ENCODE results near the gene NFIB. TPM values are rescaled to one million over a fixed set of nuclear protein-coding genes. Genes with fewer than 3 reads are reported as not detected.

NFIB gene
- total and polyA plus RNA-seq, 2 of the 8 experiments (the other 6 are each of a cell fraction or from before 2014, with no cell fraction given) = 2.6 to 13.1 TPM

GRCh38 chr9:14303521-14303920 is 10.4 kb downstream of the NFIB start:
- no peaks in the 10 kb centered on the region for H3K9me3 ChIP-seq (ENCODE audit: insufficient read depth in 2 of 2, low read depth in 1 of 2, low read length in 1 of 2)
- H4K91ac ChIP-seq (replicated peaks; ENCODE audit: insufficient read length, low read length) = no peak overlapping the region
- H2BK5ac ChIP-seq (ENCODE audit: low read depth, low read length) = no peak overlapping the region
- no peak overlapping the region for H2BK120ac ChIP-seq (replicated peaks; ENCODE audit: low read depth, low read length)
- no peak overlapping the region for H3K56ac ChIP-seq (replicated peaks; ENCODE audit: insufficient read length, low read depth, low read length)
- no peak overlapping the region for H2AK5ac ChIP-seq (ENCODE audit: low read depth, low read length)
- peaks cover 0 to 4% (median 3%) of the 10 kb centered on the region in 4 experiments; a peak in 3 of 7 replicates for H3K4me1 ChIP-seq (replicated peaks in 1 of 4; ENCODE audit: control insufficient read depth in 3 of 4, insufficient read depth in 4 of 4, low read length in 3 of 4)
- H3K4ac ChIP-seq (replicated peaks; ENCODE audit: insufficient read length, low read depth, low read length) = no peak overlapping the region
- 92% methylated on average over 9 of the region's 9 CpGs; no CpG with 5 or more reads in 1 of the 2 experiments for WGBS, 2 experiments (ENCODE audit: extremely low coverage in 1 of 2, insufficient coverage in 1 of 2, insufficient read length in 1 of 2, insufficient replicate concordance in 2 of 2, low coverage in 1 of 2, low lambda C conversion rate in 2 of 2, missing lambda C conversion rate in 1 of 2)
- H3K36me3 ChIP-seq (ENCODE audit: control insufficient read depth in 2 of 4, insufficient read depth in 4 of 4, low read length in 3 of 4) = peaks cover 0 to 12% (median 1%) of the 10 kb centered on the region in 4 experiments; a peak in 3 of 8 replicates
- H2AFZ ChIP-seq (ENCODE audit: low read length) = no peak overlapping the region
- H4K20me1 ChIP-seq (replicated peaks in 1 of 2; ENCODE audit: control insufficient read depth in 1 of 2, insufficient read depth in 2 of 2, low read length in 2 of 2) = no peaks in the 10 kb centered on the region
- H3K79me1 ChIP-seq (ENCODE audit: low read depth, low read length) = peaks cover 2% of the 10 kb centered on the region; the same call in 1 of the 2 replicates
- H3K9ac ChIP-seq (replicated peaks in 1 of 4; ENCODE audit: extremely low read depth in 1 of 4, low read depth in 3 of 4, low read length in 3 of 4) = no peak overlapping the region
- H4K8ac ChIP-seq (ENCODE audit: extremely low read depth, insufficient read depth, low read length) = no peak overlapping the region
- H3K23me2 ChIP-seq (ENCODE audit: low read depth, low read length) = no peaks in the 10 kb centered on the region
- no peak overlapping the region for H3K4me2 ChIP-seq (ENCODE audit: insufficient read depth in 1 of 2, low read depth in 2 of 2, low read length in 2 of 2)
- H2BK20ac ChIP-seq (ENCODE audit: low read length) = no peak overlapping the region
- ChIA-PET CTCF (ENCODE audit: partially characterized antibody) (interaction anchor here (0.6 to 1.1 kb wide), 3 partner anchors 143 to 952 kb away, joined by 3 to 4 read pairs (median 3); no protein-coding TSS in a partner anchor), POLR2A (ENCODE audit: partially characterized antibody) (interaction anchor here (0.6 kb wide), 1 partner anchor 29 kb away, joined by 4 read pairs; no protein-coding TSS in a partner anchor)
- peaks cover 0 to 26% of the 10 kb centered on the region in 2 experiments; a peak in 3 of 4 replicates for H3K79me2 ChIP-seq (ENCODE audit: control insufficient read depth in 1 of 2, insufficient read depth in 2 of 2, low read length in 2 of 2)
- H3K14ac ChIP-seq (ENCODE audit: insufficient read length) = no peak overlapping the region
- no peak for FAIRE-seq
- no peak overlapping the region for H3K18ac ChIP-seq (ENCODE audit: extremely low read depth, low read length)
- no peak overlapping the region for H2BK12ac ChIP-seq (ENCODE audit: low read depth, low read length)
- H3K23ac ChIP-seq (ENCODE audit: insufficient read length) = no peak overlapping the region
- DNase-seq (ENCODE audit: low read depth in 1 of 2, low spot score in 2 of 2) = no peak
- H2BK15ac ChIP-seq (ENCODE audit: low read length) = no peak overlapping the region
- H3K27me3 ChIP-seq (replicated peaks in 1 of 4; ENCODE audit: control insufficient read depth in 3 of 4, extremely low read depth in 1 of 4, insufficient read depth in 3 of 4, low read length in 3 of 4) = no peaks in the 10 kb centered on the region
- no peak overlapping the region for H3K4me3 ChIP-seq (ENCODE audit: extremely low read depth in 1 of 4, insufficient read depth in 2 of 4, low read depth in 3 of 4, low read length in 4 of 4)
- no peak overlapping the region for H3K27ac ChIP-seq (ENCODE audit: low read depth, low read length)
- H4K5ac ChIP-seq (ENCODE audit: insufficient read length, low read depth, low read length) = no peak overlapping the region
- no peak for TF ChIP-seq CREB1 (IDR thresholded peaks at IDR 0.05)
- no peak for TF ChIP-seq CEBPB (IDR thresholded peaks at IDR 0.05; ENCODE audit: low read depth, low read length)
- no peak for TF ChIP-seq GABPA (IDR thresholded peaks at IDR 0.05; ENCODE audit: borderline replicate concordance, insufficient read depth, low read length)
- no peak for TF ChIP-seq TAF7 (optimal IDR thresholded peaks at IDR 0.05; ENCODE audit: borderline replicate concordance, low read depth, low read length)
